Measurements from ENCODE around the gene RND2.
"Not testable (repeated sequence)": the region's sequence is repeated elsewhere in the genome, so short reads cannot be mapped to it uniquely, and the experiment has no call there.

DNA sequence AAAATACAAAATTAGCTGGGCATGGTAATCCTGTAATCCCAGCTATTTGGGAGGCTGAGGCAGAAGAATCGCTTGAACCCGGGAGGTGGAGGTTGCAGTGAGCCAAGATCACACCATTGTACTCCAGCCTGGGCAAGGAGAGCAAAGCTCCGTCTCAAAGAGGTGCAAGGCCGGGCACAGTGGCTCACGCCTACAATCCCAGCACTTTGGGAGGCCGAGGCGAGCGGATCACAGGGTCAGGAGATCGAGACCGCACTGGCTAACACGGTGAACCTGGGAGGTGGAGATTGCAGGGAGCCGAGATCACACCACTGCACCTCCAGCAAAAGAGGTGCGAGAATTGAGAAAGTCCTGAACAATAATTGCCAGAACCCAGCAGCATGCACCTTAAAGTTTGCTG is 24.1 kb upstream of the RND2 start:
- TF ChIP-seq, protein P1, sequence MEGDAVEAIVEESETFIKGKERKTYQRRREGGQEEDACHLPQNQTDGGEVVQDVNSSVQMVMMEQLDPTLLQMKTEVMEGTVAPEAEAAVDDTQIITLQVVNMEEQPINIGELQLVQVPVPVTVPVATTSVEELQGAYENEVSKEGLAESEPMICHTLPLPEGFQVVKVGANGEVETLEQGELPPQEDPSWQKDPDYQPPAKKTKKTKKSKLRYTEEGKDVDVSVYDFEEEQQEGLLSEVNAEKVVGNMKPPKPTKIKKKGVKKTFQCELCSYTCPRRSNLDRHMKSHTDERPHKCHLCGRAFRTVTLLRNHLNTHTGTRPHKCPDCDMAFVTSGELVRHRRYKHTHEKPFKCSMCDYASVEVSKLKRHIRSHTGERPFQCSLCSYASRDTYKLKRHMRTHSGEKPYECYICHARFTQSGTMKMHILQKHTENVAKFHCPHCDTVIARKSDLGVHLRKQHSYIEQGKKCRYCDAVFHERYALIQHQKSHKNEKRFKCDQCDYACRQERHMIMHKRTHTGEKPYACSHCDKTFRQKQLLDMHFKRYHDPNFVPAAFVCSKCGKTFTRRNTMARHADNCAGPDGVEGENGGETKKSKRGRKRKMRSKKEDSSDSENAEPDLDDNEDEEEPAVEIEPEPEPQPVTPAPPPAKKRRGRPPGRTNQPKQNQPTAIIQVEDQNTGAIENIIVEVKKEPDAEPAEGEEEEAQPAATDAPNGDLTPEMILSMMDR (IDR thresholded peaks at IDR 0.05; ENCODE audit: borderline replicate concordance, extremely low read depth, low read length, poor library complexity, severe bottlenecking), result not testable (repeated sequence)
- TF ChIP-seq EZH2 (IDR thresholded peaks at IDR 0.05; ENCODE audit: borderline replicate concordance, low read depth, low read length, severe bottlenecking), result not testable (repeated sequence)

Measured in DND-41 (cell line).